K562 (cell line): ENCODE measurements around the gene MED22. TPM values are rescaled to one million over a fixed set of nuclear protein-coding genes. Genes with fewer than 3 reads are reported as not detected.

Experiments used
- ARID4B ChIP-seq: sonication (generic); formaldehyde crosslinking; IDR thresholded peaks from 2 replicates; pipeline ENCODE4 v1.8.0; 2022; ENCODE audit warnings: mild to moderate bottlenecking, missing genetic modification reagents
- CREB3L1 ChIP-seq: fragments of 450-650 bp; IDR thresholded peaks from 2 replicates; pipeline ENCODE4 v1.6.1; 2014; ENCODE audit warnings: low read depth, mild to moderate bottlenecking, moderate library complexity, borderline replicate concordance
- ELF2 ChIP-seq: fragments of 250-450 bp; sonication (Bioruptor Pico); IDR thresholded peaks from 2 replicates; pipeline ENCODE4 v1.5.0; 2021; ENCODE audit warnings: mild to moderate bottlenecking
- FOXP4 ChIP-seq: sonication (generic); formaldehyde crosslinking; IDR thresholded peaks from 2 replicates; pipeline ENCODE4 v1.8.0; 2022; ENCODE audit warnings: mild to moderate bottlenecking, missing genetic modification reagents, borderline replicate concordance
- GTF2A2 ChIP-seq: IDR thresholded peaks from 2 replicates; pipeline ENCODE4 v1.6.1; 2016; ENCODE audit warnings: mild to moderate bottlenecking, missing genetic modification characterization, missing compliant biosample characterization
- GTF2F1 ChIP-seq: IDR thresholded peaks from 2 replicates; pipeline ENCODE4 v1.6.1; 2011; ENCODE audit warnings: low read depth, low read length, improper control_type of control experiment
- HES1 ChIP-seq: fragments of 450-650 bp; IDR thresholded peaks from 2 replicates; pipeline ENCODE4 v1.6.1; 2016; ENCODE audit warnings: low read depth, mild to moderate bottlenecking, moderate library complexity
- HMBOX1 ChIP-seq: sonication (generic); IDR thresholded peaks from 2 replicates; pipeline ENCODE4 v1.6.1; 2016
- PPARD ChIP-seq: fragments of 250-450 bp; sonication (Bioruptor Pico); IDR thresholded peaks from 2 replicates; pipeline ENCODE4 v1.8.0; 2022; ENCODE audit warnings: inconsistent platforms, mild to moderate bottlenecking, moderate library complexity
- TAF15 ChIP-seq: fragments of 200-400 bp; formaldehyde crosslinking; IDR thresholded peaks from 2 replicates; pipeline ENCODE4 v1.6.1; 2017; ENCODE audit warnings: mild to moderate bottlenecking, low read depth, low read length, moderate library complexity
- ZNF277 ChIP-seq: fragments of 250-450 bp; sonication (Bioruptor Pico); IDR thresholded peaks from 2 replicates; pipeline ENCODE4 v1.8.0; 2022; ENCODE audit warnings: inconsistent platforms, mild to moderate bottlenecking, moderate library complexity, borderline replicate concordance
- ZNF395 ChIP-seq: fragments of 200-800 bp; sonication (Bioruptor generic); IDR thresholded peaks from 2 replicates; pipeline ENCODE4 v1.6.1; 2017; ENCODE audit warnings: missing genetic modification characterization, missing compliant biosample characterization
- ZNF780A ChIP-seq: fragments of 250-450 bp; sonication (Bioruptor Pico); IDR thresholded peaks from 2 replicates; pipeline ENCODE4 v1.5.0; 2021; ENCODE audit warnings: mild to moderate bottlenecking
- polyA plus RNA-seq, 8 experiments: library from polyadenylated mRNA; depleted of rRNA in 4 of 8; stranded (reverse) in 5 of 8; unstranded in 3 of 8; fragments of >200 nt; fragmentation: Nextera tagmentation in 2 of 8; fragmentation: Illumina TruSeq in 1 of 8; extraction: Ambion mirVana in 2 of 8; extraction: Trizol in 1 of 8; gene quantifications; 2 replicates each; pipeline versions ENCODE4 v1.2.1 to v1.2.3, GENCODE V29; 2011 to 2014; ENCODE audit warnings: inconsistent platforms in 1 of 8, missing spikeins in 1 of 8
- total RNA-seq, 7 experiments: library from RNA; depleted of rRNA in 6 of 7; stranded (reverse); fragments of >200 nt in 6 of 7; fragmentation: Illumina TruSeq in 2 of 7; extraction: Trizol in 2 of 7; gene quantifications; 2 replicates each; pipeline versions ENCODE4 v1.2.1 to v1.2.3, GENCODE V29; 2011 to 2021; ENCODE audit warnings: low replicate concordance in 1 of 7

The MED22 gene
- total and polyA plus RNA-seq, 9 of the 15 experiments (the other 6 are each of a cell fraction or from before 2014, with no cell fraction given), result 0.73 to 35.6 (median 22.3) TPM

- no peak for TF ChIP-seq FOXP4 (CRISPR knock-in tag)
- TF ChIP-seq ZNF780A (CRISPR knock-in tag), result no peak
- TF ChIP-seq PPARD (CRISPR knock-in tag), result no peak
- TF ChIP-seq TAF15, result no peak
- TF ChIP-seq ARID4B (CRISPR knock-in tag), result no peak
- no peak; the same call in 1 of the 2 replicates for TF ChIP-seq HMBOX1
- no peak for TF ChIP-seq ZNF277 (CRISPR knock-in tag)
- TF ChIP-seq GTF2A2, result no peak
- no peak for TF ChIP-seq ELF2
- TF ChIP-seq GTF2F1, result 0 out of 2 replicates have a peak, but pooled peaks have one; percentile 16
- TF ChIP-seq CREB3L1, result no peak; the same call in 1 of the 2 replicates
- no peak for TF ChIP-seq ZNF395 (CRISPR knock-in tag)
- no peak for TF ChIP-seq HES1
Observed at GRCh38 chr9:133351908-133352634, 4.1 kb upstream of the MED22 start (continued).
